A549 (cell line): ENCODE data around the gene SLC26A2. TPM values are rescaled to one million over a fixed set of nuclear protein-coding genes. Genes with fewer than 3 reads are reported as not detected.

Experiments used
- ATAC-seq, 2 experiments: fragments of 200-7000 bp in 1 of 2; fragments of >200 bp in 1 of 2; cut with Nextera tagmentation in 1 of 2; cut with Tn5 transposase in 1 of 2; 3 replicates each; pipeline versions ENCODE4 v1.8.0 to v1.9.1; 2018 to 2020; ENCODE audit warnings: mild to moderate bottlenecking in 1 of 2, moderate library complexity in 1 of 2
- CTCF ChIA-PET: fragments of 300-600 bp; sonication (Branson Sonifier 250); formaldehyde crosslinking; extraction: SDS; loops from one replicate; lab custom pipeline; 2021; ENCODE audit warnings: antibody characterized with exemption, inconsistent platforms; lab: Yijun Ruan, JAX
- POLR2A ChIA-PET: fragments of 350-600 bp; formaldehyde crosslinking; extraction: SDS; loops from one replicate; lab custom pipeline; 2021; ENCODE audit warnings: antibody characterized with exemption, inconsistent platforms; lab: Yijun Ruan, JAX
- DNase-seq, 2 experiments: peaks; one replicate each; pipeline versions ENCODE4 v3.0.0 to v3.0.0-alpha.2; 2011 to 2016; ENCODE audit warnings: low read depth in 1 of 2, low spot score in 1 of 2
- FAIRE-seq: peaks from 2 replicates; lab custom pipeline; 2011; peaks lifted over from hg19 to GRCh38; lab: Jason Lieb, UNC
- H3K27ac ChIP-seq, 2 experiments: fragments of >200 bp; sonication (Bioruptor Twin); formaldehyde crosslinking; 3 replicates each; pipeline ENCODE4 v1.5.1; 2016 to 2017
- H3K4me1 ChIP-seq: fragments of >200 bp; sonication (Bioruptor Twin); formaldehyde crosslinking; 3 replicates; pipeline ENCODE4 v1.6.1; 2016
- H3K4me2 ChIP-seq: fragments of >200 bp; sonication (Bioruptor Twin); formaldehyde crosslinking; 3 replicates; pipeline ENCODE4 v1.6.1; 2016
- H3K4me3 ChIP-seq: fragments of >200 bp; sonication (Bioruptor Twin); formaldehyde crosslinking; 3 replicates; pipeline ENCODE4 v1.5.1; 2016
- H3K9me3 ChIP-seq: fragments of >200 bp; sonication (Bioruptor Twin); formaldehyde crosslinking; 3 replicates; pipeline ENCODE4 v1.6.1; 2016
- CBX2 ChIP-seq: fragments of 200-600 bp; sonication (generic); IDR thresholded peaks from 2 replicates; pipeline ENCODE4 v1.6.1; 2016; ENCODE audit warnings: low read depth, mild to moderate bottlenecking, borderline replicate concordance
- FOSL2 ChIP-seq, 2 experiments: fragments of 450-650 bp in 1 of 2; fragments of >200 bp in 1 of 2; sonication (Bioruptor Twin) in 1 of 2; formaldehyde crosslinking; IDR thresholded peaks; 2 replicates each; pipeline versions ENCODE4 v1.5.0 to v1.6.1; 2016 to 2020; ENCODE audit warnings: mild to moderate bottlenecking in 1 of 2, moderate library complexity in 1 of 2
- GATA3 ChIP-seq: IDR thresholded peaks from 2 replicates; pipeline ENCODE4 v1.6.1; 2012; ENCODE audit warnings: borderline replicate concordance
- HEYL ChIP-seq: fragments of 250-450 bp; sonication (Bioruptor Pico); IDR thresholded peaks from 2 replicates; pipeline ENCODE4 v1.8.0; 2021; ENCODE audit warnings: mild to moderate bottlenecking, moderate library complexity
- HOXA7 ChIP-seq: fragments of 250-450 bp; sonication (Bioruptor Pico); IDR thresholded peaks from 2 replicates; pipeline ENCODE4 v1.5.0; 2020; ENCODE audit warnings: mild to moderate bottlenecking, moderate library complexity
- JUNB ChIP-seq: fragments of >200 bp; sonication (Bioruptor Twin); formaldehyde crosslinking; IDR thresholded peaks from 2 replicates; pipeline ENCODE4 v1.6.1; 2016
- KDM1A ChIP-seq: fragments of 200-600 bp; sonication (generic); IDR thresholded peaks from 2 replicates; pipeline ENCODE4 v1.6.1; 2016; ENCODE audit warnings: low read depth, mild to moderate bottlenecking
- MAZ ChIP-seq: fragments of 150-350 bp; IDR thresholded peaks from 2 replicates; pipeline ENCODE4 v1.6.1; 2014; ENCODE audit warnings: antibody characterized with exemption, low read depth, low read length, borderline replicate concordance
- NPAS2 ChIP-seq: fragments of 250-450 bp; sonication (Bioruptor Pico); IDR thresholded peaks from 2 replicates; pipeline ENCODE4 v1.8.0; 2022; ENCODE audit warnings: mild to moderate bottlenecking, moderate library complexity, borderline replicate concordance
- NR3C1 ChIP-seq: fragments of >200 bp; sonication (Bioruptor Twin); formaldehyde crosslinking; IDR thresholded peaks from 3 replicates; pipeline ENCODE4 v1.6.1; 2017
- PBX3 ChIP-seq: IDR thresholded peaks from 2 replicates; pipeline ENCODE4 v1.6.1; 2012
- RAD21 ChIP-seq, 2 experiments: fragments of >200 bp in 1 of 2; sonication (Bioruptor Twin) in 1 of 2; formaldehyde crosslinking in 1 of 2; IDR thresholded peaks in 1 of 2; conservative IDR thresholded peaks in 1 of 2; 2 replicates in 1 of 2; 3 replicates in 1 of 2; pipeline ENCODE4 v1.6.1; 2012 to 2018; ENCODE audit warnings: inconsistent platforms in 1 of 2
- RARB ChIP-seq: fragments of 250-450 bp; sonication (Bioruptor Pico); IDR thresholded peaks from 2 replicates; pipeline ENCODE4 v1.8.0; 2021; ENCODE audit warnings: mild to moderate bottlenecking, moderate library complexity
- RFX5 ChIP-seq: fragments of 450-650 bp; IDR thresholded peaks from 2 replicates; pipeline ENCODE4 v1.7.1; 2014; ENCODE audit warnings: antibody characterized with exemption, mild to moderate bottlenecking, moderate library complexity
- WGBS: methylation state at CpG from one replicate; pipeline ENCODE4 v1.1.6; 2017; ENCODE audit errors: missing lambda C conversion rate; 5-methylcytosine and 5-hydroxymethylcytosine counted together
- polyA plus RNA-seq, 4 experiments: library from polyadenylated mRNA; depleted of rRNA in 3 of 4; stranded (reverse); fragments of >200 nt; fragmentation: RNase III in 1 of 4; extraction: RNeasy Plus Mini Kit Qiagen cat#74134 plus additional on column Dnase treatment in 1 of 4; gene quantifications; 2 replicates in 3 of 4; 3 replicates in 1 of 4; pipeline ENCODE4 v1.2.3, GENCODE V29; 2011 to 2017
- TF ChIP-seq, protein P1 (sequence below): fragments of >200 bp; sonication (Bioruptor Twin); formaldehyde crosslinking; IDR thresholded peaks from 2 replicates; pipeline ENCODE4 v1.6.1; 2016
- TF ChIP-seq, protein P2 (sequence below): fragments of 250-450 bp; sonication (Bioruptor Pico); IDR thresholded peaks from 2 replicates; pipeline ENCODE4 v1.5.0; 2021; ENCODE audit warnings: mild to moderate bottlenecking, moderate library complexity, borderline replicate concordance
- TF ChIP-seq, protein P3 (sequence below): fragments of 150-350 bp; IDR thresholded peaks from 2 replicates; pipeline ENCODE4 v1.6.1; 2014; ENCODE audit warnings: low read depth, mild to moderate bottlenecking, low read length

SLC26A2 gene
- polyA plus RNA-seq, 2 of the 4 experiments (the other 2 are of a cell fraction) = 31.9 to 32.2 TPM

DNA sequence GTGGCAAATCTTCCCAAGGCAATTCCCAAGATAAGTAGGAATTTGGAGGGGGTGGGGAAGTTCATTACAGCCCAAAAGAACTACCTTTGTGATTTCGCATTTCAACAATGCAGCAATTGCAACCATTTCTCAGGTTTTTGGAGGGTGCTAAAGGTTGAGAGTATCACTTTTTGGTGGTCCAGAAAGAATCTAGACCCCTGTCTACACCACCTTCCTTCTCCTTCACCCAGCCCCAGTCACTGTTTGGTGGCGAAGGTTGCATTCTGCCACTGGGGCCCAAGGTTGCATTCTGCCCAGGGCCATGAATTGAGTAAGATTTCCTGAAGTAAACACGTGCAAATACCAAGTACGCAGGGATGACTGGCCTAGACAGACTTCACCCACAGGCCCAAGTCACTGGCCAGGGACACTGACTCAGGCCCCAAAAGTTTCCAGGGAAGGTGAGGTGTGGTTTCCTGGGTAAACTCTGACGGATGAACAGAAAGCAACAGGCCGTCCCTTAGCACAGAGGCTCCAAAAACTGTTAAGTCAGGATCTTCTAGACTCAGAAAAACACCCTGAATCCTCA is 21.7 kb upstream of the SLC26A2 start (continued):
- TF ChIP-seq NPAS2 (CRISPR knock-in tag) (peak; percentile 73; the same call in 1 of the 2 replicates), RAD21 (conservative IDR thresholded peaks at IDR 0.05 in 1 of 2, IDR thresholded peaks at IDR 0.05 in 1 of 2) (peak in 1 of 2 experiments; percentile 30; a peak in 1 of 5 replicates), KDM1A (no peak)
- TF ChIP-seq, protein P1, sequence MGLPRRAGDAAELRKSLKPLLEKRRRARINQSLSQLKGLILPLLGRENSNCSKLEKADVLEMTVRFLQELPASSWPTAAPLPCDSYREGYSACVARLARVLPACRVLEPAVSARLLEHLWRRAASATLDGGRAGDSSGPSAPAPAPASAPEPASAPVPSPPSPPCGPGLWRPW = peak; percentile 38; the same call in 1 of the 2 replicates

GRCh38 chr5:149939546-149939945 is 21.0 kb upstream of the SLC26A2 start:
- ATAC-seq (peak in 1 of 2 experiments; percentile 2; a peak in 2 of 6 replicates), DNase-seq (peak in 1 of 2 experiments; percentile 29), FAIRE-seq (no peak)
- WGBS = 22% methylated on average over 6 of the region's 6 CpGs
- Histone ChIP-seq H3K27ac (peak overlapping the region; percentile 85 to 91), H3K9me3 (no peaks in the 10 kb centered on the region), H3K4me1 (peaks cover 73% of the 10 kb centered on the region), H3K4me3 (no peak overlapping the region), H3K4me2 (peak overlapping the region; percentile 79)
- POLR2A ChIA-PET = interaction anchor here (1.6 kb wide), 1 partner anchor 20 kb away, joined by 24 read pairs; the partner anchor contains the start of gene SLC26A2
- TF ChIP-seq FOSL2 (IDR thresholded peaks at IDR 0.05) (no peak), FOSL2 (CRISPR knock-in tag; IDR thresholded peaks at IDR 0.05) (0 out of 2 replicates have a peak, but pooled peaks have one; percentile 5)
- TF ChIP-seq, protein P2, sequence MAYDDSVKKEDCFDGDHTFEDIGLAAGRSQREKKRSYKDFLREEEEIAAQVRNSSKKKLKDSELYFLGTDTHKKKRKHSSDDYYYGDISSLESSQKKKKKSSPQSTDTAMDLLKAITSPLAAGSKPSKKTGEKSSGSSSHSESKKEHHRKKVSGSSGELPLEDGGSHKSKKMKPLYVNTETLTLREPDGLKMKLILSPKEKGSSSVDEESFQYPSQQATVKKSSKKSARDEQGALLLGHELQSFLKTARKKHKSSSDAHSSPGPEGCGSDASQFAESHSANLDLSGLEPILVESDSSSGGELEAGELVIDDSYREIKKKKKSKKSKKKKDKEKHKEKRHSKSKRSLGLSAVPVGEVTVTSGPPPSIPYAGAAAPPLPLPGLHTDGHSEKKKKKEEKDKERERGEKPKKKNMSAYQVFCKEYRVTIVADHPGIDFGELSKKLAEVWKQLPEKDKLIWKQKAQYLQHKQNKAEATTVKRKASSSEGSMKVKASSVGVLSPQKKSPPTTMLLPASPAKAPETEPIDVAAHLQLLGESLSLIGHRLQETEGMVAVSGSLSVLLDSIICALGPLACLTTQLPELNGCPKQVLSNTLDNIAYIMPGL (CRISPR knock-in tag) = no peak
- TF ChIP-seq, all 56 proteins: peak for 1
- CTCF ChIA-PET = interaction anchor here (0.8 to 1.6 kb wide), 7 partner anchors 11 to 102 kb away, joined by 3 to 10 read pairs (median 4); partner anchors contain the start of gene SLC26A2

DNA sequence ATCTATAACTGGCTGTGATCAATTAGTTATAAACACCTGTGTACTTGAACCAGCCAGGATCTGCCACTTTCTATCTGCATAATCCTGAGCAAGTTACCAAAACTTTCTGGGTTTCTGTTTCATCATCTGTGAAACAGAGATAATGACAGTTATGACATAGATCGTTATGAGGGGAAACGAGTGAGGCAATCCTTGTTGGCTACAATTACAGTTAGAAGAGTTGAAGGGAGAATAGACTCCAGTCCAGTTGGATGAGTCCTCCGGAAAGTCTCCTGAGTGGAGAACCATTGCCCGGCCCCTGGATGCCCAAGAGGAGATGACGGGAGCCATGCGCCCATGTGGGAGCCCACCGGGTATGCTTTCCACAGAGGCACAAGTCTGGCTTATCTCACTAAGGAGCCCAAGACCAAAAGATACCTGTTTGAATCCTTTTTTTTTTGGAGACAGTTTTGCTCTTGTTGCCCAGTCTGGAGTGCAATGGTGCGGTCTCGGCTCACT is 20.4 kb upstream of the SLC26A2 start:
- Histone ChIP-seq H3K4me3 (no peak overlapping the region), H3K4me2 (peak overlapping the region; percentile 79), H3K9me3 (no peaks in the 10 kb centered on the region), H3K4me1 (peaks cover 74% of the 10 kb centered on the region), H3K27ac (peak overlapping the region; percentile 85 to 91)
- ATAC-seq (no peak), DNase-seq (no peak), FAIRE-seq (no peak)
- ChIA-PET CTCF (interaction anchor here (0.8 to 1.6 kb wide), 7 partner anchors 11 to 102 kb away, joined by 3 to 10 read pairs (median 3); partner anchors contain the start of gene SLC26A2), POLR2A (interaction anchor here (1.6 kb wide), 1 partner anchor 19 kb away, joined by 24 read pairs; the partner anchor contains the start of gene SLC26A2)
- 93% methylated on average over 9 of the region's 9 CpGs for WGBS
- TF ChIP-seq PBX3 = no peak
- TF ChIP-seq NR3C1 = no peak
- TF ChIP-seq, protein P2 (CRISPR knock-in tag) = no peak

DNA sequence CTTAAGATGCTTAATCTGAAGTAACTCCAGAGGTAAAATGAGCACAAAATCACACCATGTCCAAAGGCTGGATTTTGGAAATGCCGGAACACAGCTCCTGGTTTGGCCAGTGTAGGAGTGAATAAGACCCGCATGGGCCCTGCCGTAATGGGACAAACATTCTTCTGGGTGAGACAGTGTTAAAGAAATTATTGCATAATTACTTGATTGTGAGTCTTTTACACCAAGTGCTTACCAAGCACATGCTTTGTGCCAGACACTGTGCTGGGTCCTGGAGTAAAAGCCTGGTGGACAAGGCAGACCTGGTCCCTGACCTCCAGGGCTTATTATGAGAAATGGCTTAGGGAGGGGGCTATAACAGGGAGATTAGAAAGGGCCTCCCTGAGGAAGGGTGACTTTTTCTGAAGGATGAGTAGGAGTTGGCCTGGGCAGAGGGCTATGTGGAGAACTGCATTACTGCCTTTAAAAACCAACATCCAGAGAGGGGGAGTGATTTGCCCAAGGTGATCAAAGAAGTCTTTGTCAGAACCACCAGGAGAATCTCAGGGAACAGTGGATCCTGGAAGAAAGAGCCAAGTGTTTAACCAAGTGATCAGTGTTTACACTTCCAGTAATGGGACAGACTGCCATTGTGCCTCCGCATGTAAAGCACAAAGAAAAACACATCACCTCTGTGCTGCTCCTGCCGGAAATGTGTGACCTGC is 19.5 kb upstream of the SLC26A2 start:
- 90% methylated on average over 5 of the region's 5 CpGs for WGBS
- DNase-seq (no peak), ATAC-seq (no peak), FAIRE-seq (no peak)
- H3K9me3 ChIP-seq = no peaks in the 10 kb centered on the region
- peaks cover 71% of the 10 kb centered on the region for H3K4me1 ChIP-seq
- ChIA-PET CTCF (interaction anchor here (0.9 kb wide), 1 partner anchor 21 kb away, joined by 3 read pairs; no protein-coding TSS in a partner anchor), POLR2A (no interaction called here)
- peak overlapping the region; percentile 85 to 91 for H3K27ac ChIP-seq
- H3K4me3 ChIP-seq = no peak overlapping the region
- 0 out of 3 replicates have a peak overlapping the region, but pooled peaks have one; percentile 4 for H3K4me2 ChIP-seq
- TF ChIP-seq GATA3 = no peak
- no peak for TF ChIP-seq HOXA7 (CRISPR knock-in tag)
- no peak for TF ChIP-seq JUNB
- no peak for TF ChIP-seq CBX2
- TF ChIP-seq, protein P3, sequence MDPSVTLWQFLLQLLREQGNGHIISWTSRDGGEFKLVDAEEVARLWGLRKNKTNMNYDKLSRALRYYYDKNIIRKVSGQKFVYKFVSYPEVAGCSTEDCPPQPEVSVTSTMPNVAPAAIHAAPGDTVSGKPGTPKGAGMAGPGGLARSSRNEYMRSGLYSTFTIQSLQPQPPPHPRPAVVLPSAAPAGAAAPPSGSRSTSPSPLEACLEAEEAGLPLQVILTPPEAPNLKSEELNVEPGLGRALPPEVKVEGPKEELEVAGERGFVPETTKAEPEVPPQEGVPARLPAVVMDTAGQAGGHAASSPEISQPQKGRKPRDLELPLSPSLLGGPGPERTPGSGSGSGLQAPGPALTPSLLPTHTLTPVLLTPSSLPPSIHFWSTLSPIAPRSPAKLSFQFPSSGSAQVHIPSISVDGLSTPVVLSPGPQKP = no peak
- TF ChIP-seq RARB (CRISPR knock-in tag) = no peak
- no peak for TF ChIP-seq RFX5
- no peak for TF ChIP-seq MAZ
- no peak for TF ChIP-seq NPAS2 (CRISPR knock-in tag)
- TF ChIP-seq HEYL (CRISPR knock-in tag) = no peak
- TF ChIP-seq, protein P2 (CRISPR knock-in tag) = no peak
